Neural cell (in vitro differentiated cells): ENCODE data around the gene PPM1J. TPM values are rescaled to one million over a fixed set of nuclear protein-coding genes. Genes with fewer than 3 reads are reported as not detected.

Experiments
- H2AFZ ChIP-seq: fragments of 200-600, 300-800 bp; sonication (generic), shearing (Covaris generic); 2 replicates; pipeline ENCODE4 v1.6.0; 2014; ENCODE audit warnings: low read depth, mild to moderate bottlenecking, antibody characterized with exemption, low read length, moderate library complexity
- H3F3A ChIP-seq: fragments of 200-600 bp; shearing (Covaris generic); 2 replicates; pipeline ENCODE4 v1.6.1; 2016; ENCODE audit warnings: mild to moderate bottlenecking, moderate library complexity, mixed read lengths, antibody characterized with exemption, low read length; ENCODE audit not compliant: insufficient read depth, poor library complexity, severe bottlenecking
- H3K27ac ChIP-seq: fragments of 200-600, 300-800 bp; sonication (generic), shearing (Covaris generic); 2 replicates; pipeline ENCODE4 v1.5.1; 2014; ENCODE audit warnings: mild to moderate bottlenecking, low read length, moderate library complexity
- H3K27me3 ChIP-seq: fragments of 300-800, 200-600 bp; sonication (generic), shearing (Covaris generic); 2 replicates; pipeline ENCODE4 v1.6.0; 2014; ENCODE audit warnings: mild to moderate bottlenecking, low read depth, low read length, moderate library complexity; ENCODE audit not compliant: insufficient read depth
- H3K36me3 ChIP-seq: fragments of 300-800, 200-600 bp; sonication (generic), shearing (Covaris generic); 2 replicates; pipeline ENCODE4 v1.5.1; 2014; ENCODE audit warnings: mild to moderate bottlenecking, antibody characterized with exemption, low read length, moderate library complexity; ENCODE audit not compliant: insufficient read depth
- H3K4me2 ChIP-seq: fragments of 300-800, 200-600 bp; sonication (generic), shearing (Covaris generic); 2 replicates; pipeline ENCODE4 v1.6.0; 2014; ENCODE audit warnings: mild to moderate bottlenecking, low read length
- H3K4me3 ChIP-seq: fragments of 300-800, 200-600 bp; sonication (generic), shearing (Covaris generic); 2 replicates; pipeline ENCODE4 v1.5.1; 2014; ENCODE audit warnings: mild to moderate bottlenecking, low read length, moderate library complexity
- H3K79me2 ChIP-seq: fragments of 200-600 bp; shearing (Covaris generic); replicated peaks from 2 replicates; pipeline ENCODE4 v1.6.0; 2014; ENCODE audit warnings: mild to moderate bottlenecking, low read length, moderate library complexity; ENCODE audit not compliant: insufficient read depth
- H3K9ac ChIP-seq: fragments of 300-800, 200-600 bp; sonication (generic), shearing (Covaris generic); 2 replicates; pipeline ENCODE4 v1.6.1; 2016; ENCODE audit warnings: mild to moderate bottlenecking, low read length, mixed read lengths
- H3K9me2 ChIP-seq: fragments of 200-600 bp; shearing (Covaris generic); 2 replicates; pipeline ENCODE4 v1.6.1; 2016; ENCODE audit warnings: mild to moderate bottlenecking, low read length, mixed read lengths; ENCODE audit not compliant: insufficient read depth
- H3K9me3 ChIP-seq: fragments of 200-600, 300-800 bp; sonication (generic), shearing (Covaris generic); 2 replicates; pipeline ENCODE4 v1.6.1; 2016; ENCODE audit warnings: mild to moderate bottlenecking, mixed run types, low read length, moderate library complexity, mixed read lengths
- H4K20me1 ChIP-seq: fragments of 200-600 bp; shearing (Covaris generic); 2 replicates; pipeline ENCODE4 v1.6.1; 2016; ENCODE audit warnings: mild to moderate bottlenecking, mixed run types; ENCODE audit not compliant: insufficient read depth
- EP300 ChIP-seq: fragments of 450-650 bp; conservative IDR thresholded peaks from 2 replicates; pipeline ENCODE4 v1.6.1; 2014; ENCODE audit warnings: antibody characterized with exemption, mild to moderate bottlenecking, moderate library complexity; ENCODE audit not compliant: poor library complexity, severe bottlenecking
- EZH2 ChIP-seq: fragments of 200-600, 300-800 bp; shearing (Covaris generic), sonication (generic); IDR thresholded peaks from 2 replicates; pipeline ENCODE4 v1.6.1; 2014; ENCODE audit warnings: antibody characterized with exemption, low read length, borderline replicate concordance, mild to moderate bottlenecking; ENCODE audit not compliant: insufficient read depth, poor library complexity, severe bottlenecking
- MXI1 ChIP-seq: fragments of 450-650 bp; conservative IDR thresholded peaks from 2 replicates; pipeline ENCODE4 v1.6.1; 2014; ENCODE audit warnings: antibody characterized with exemption, mild to moderate bottlenecking; ENCODE audit not compliant: poor library complexity, severe bottlenecking
- POLR2AphosphoS5 ChIP-seq: IDR thresholded peaks from 2 replicates; pipeline ENCODE4 v1.6.1; 2012
- RAD21 ChIP-seq: fragments of 450-650 bp; conservative IDR thresholded peaks from 2 replicates; pipeline ENCODE4 v1.6.1; 2014; ENCODE audit warnings: antibody characterized with exemption, mild to moderate bottlenecking, moderate library complexity
- SMC3 ChIP-seq: fragments of 450-650 bp; conservative IDR thresholded peaks from 2 replicates; pipeline ENCODE4 v1.6.1; 2014; ENCODE audit warnings: antibody characterized with exemption, mild to moderate bottlenecking, moderate library complexity; ENCODE audit not compliant: poor library complexity
- TAF1 ChIP-seq: IDR thresholded peaks from 2 replicates; pipeline ENCODE4 v1.6.1; 2012; ENCODE audit warnings: low read depth
- polyA plus RNA-seq: library from polyadenylated mRNA; depleted of rRNA; stranded (reverse); fragments of >200 nt; gene quantifications from 2 replicates; pipeline ENCODE4 v1.2.3, GENCODE V29; 2014
- TF ChIP-seq, protein P1 (sequence below): IDR thresholded peaks from 2 replicates; pipeline ENCODE4 v1.6.1; 2012; ENCODE audit warnings: borderline replicate concordance
- TF ChIP-seq, protein P2 (sequence below): fragments of 450-650 bp; IDR thresholded peaks from 2 replicates; pipeline ENCODE4 v1.5.1; 2014; ENCODE audit warnings: antibody characterized with exemption, mild to moderate bottlenecking, moderate library complexity; ENCODE audit not compliant: poor library complexity, severe bottlenecking

PPM1J gene
- polyA plus RNA-seq, 1 donor from 2014 or later: 0.16 TPM

DNA sequence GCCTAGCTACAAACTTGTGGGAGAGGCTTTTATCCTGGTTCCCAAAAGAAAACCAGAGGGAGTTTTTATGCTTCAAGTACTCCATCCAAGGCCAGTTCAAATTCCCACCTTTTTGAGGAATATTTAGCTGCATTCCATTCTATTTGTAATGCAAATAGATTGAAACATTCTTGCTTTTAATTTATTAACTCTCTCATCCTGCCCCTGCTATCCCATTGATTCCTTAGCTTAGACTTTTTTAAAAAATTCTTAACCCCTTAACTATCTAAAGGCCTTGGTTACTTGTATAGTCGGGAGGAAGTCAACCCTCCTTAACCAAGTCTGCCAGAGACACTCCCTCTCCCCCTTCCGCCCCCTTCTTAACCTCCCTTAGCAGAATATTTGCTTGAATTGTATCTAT, 43.1 kb downstream of the PPM1J start:
- Histone ChIP-seq H3K9ac (no peak overlapping the region), H3K27ac (no peak overlapping the region)
- TF ChIP-seq RAD21 (no peak), SMC3 (no peak), EZH2 (no peak)
- TF ChIP-seq, protein P1, sequence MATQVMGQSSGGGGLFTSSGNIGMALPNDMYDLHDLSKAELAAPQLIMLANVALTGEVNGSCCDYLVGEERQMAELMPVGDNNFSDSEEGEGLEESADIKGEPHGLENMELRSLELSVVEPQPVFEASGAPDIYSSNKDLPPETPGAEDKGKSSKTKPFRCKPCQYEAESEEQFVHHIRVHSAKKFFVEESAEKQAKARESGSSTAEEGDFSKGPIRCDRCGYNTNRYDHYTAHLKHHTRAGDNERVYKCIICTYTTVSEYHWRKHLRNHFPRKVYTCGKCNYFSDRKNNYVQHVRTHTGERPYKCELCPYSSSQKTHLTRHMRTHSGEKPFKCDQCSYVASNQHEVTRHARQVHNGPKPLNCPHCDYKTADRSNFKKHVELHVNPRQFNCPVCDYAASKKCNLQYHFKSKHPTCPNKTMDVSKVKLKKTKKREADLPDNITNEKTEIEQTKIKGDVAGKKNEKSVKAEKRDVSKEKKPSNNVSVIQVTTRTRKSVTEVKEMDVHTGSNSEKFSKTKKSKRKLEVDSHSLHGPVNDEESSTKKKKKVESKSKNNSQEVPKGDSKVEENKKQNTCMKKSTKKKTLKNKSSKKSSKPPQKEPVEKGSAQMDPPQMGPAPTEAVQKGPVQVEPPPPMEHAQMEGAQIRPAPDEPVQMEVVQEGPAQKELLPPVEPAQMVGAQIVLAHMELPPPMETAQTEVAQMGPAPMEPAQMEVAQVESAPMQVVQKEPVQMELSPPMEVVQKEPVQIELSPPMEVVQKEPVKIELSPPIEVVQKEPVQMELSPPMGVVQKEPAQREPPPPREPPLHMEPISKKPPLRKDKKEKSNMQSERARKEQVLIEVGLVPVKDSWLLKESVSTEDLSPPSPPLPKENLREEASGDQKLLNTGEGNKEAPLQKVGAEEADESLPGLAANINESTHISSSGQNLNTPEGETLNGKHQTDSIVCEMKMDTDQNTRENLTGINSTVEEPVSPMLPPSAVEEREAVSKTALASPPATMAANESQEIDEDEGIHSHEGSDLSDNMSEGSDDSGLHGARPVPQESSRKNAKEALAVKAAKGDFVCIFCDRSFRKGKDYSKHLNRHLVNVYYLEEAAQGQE: no peak
- TF ChIP-seq, protein P2, sequence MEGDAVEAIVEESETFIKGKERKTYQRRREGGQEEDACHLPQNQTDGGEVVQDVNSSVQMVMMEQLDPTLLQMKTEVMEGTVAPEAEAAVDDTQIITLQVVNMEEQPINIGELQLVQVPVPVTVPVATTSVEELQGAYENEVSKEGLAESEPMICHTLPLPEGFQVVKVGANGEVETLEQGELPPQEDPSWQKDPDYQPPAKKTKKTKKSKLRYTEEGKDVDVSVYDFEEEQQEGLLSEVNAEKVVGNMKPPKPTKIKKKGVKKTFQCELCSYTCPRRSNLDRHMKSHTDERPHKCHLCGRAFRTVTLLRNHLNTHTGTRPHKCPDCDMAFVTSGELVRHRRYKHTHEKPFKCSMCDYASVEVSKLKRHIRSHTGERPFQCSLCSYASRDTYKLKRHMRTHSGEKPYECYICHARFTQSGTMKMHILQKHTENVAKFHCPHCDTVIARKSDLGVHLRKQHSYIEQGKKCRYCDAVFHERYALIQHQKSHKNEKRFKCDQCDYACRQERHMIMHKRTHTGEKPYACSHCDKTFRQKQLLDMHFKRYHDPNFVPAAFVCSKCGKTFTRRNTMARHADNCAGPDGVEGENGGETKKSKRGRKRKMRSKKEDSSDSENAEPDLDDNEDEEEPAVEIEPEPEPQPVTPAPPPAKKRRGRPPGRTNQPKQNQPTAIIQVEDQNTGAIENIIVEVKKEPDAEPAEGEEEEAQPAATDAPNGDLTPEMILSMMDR: no peak

DNA sequence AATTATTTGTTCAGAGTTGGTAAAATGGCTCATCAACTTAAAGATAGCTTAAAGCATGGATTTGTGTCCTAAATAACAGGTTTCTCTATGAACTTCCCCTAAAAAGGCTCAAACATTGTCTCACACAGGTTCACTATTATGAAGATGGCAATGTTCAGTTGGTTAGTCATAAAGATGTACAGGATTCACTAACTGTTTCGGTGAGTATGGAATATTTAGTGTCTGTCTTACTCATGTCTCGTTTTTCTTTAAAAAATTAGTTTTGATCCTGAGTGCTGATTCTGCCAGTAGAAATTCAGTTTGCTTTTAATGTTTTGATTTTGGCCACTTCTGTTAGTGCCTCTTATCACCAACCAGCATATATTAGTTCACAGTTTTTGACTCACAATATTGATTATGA, 48.2 kb downstream of the PPM1J start:
- no peak overlapping the region for H3K4me2 ChIP-seq
- H3F3A ChIP-seq: no peaks in the 10 kb centered on the region
- no peak overlapping the region for H2AFZ ChIP-seq
- no peak overlapping the region for H3K27ac ChIP-seq
- no peaks in the 10 kb centered on the region for H3K9me3 ChIP-seq
- no peaks in the 10 kb centered on the region for H4K20me1 ChIP-seq
- H3K9ac ChIP-seq: no peak overlapping the region
- peaks cover 12% of the 10 kb centered on the region for H3K36me3 ChIP-seq
- no peaks in the 10 kb centered on the region for H3K79me2 ChIP-seq
- H3K9me2 ChIP-seq: no peaks in the 10 kb centered on the region
- TF ChIP-seq POLR2AphosphoS5 (no peak), MXI1 (no peak), TAF1 (no peak), EP300 (no peak), EZH2 (no peak), RAD21 (no peak), SMC3 (no peak)
- TF ChIP-seq, protein P1: no peak
- TF ChIP-seq, protein P2: no peak
- no peaks in the 10 kb centered on the region for H3K27me3 ChIP-seq
- H3K4me3 ChIP-seq: no peak overlapping the region

More for the DNA sequence above, 43.1 kb downstream of the PPM1J start:
- no peak overlapping the region for H2AFZ ChIP-seq
- H3F3A ChIP-seq: no peaks in the 10 kb centered on the region
- no peaks in the 10 kb centered on the region for H4K20me1 ChIP-seq
- no peak overlapping the region for H3K4me2 ChIP-seq
- H3K27me3 ChIP-seq: no peaks in the 10 kb centered on the region
- H3K9me2 ChIP-seq: no peaks in the 10 kb centered on the region
- no peak overlapping the region for H3K4me3 ChIP-seq
- H3K36me3 ChIP-seq: peaks cover 5% of the 10 kb centered on the region
- H3K79me2 ChIP-seq: no peaks in the 10 kb centered on the region
- no peaks in the 10 kb centered on the region for H3K9me3 ChIP-seq
